HK-2 (cell line): Measurements from ENCODE around the gene SPAG16.

Source experiments
- DNase-seq: peaks from one replicate; pipeline ENCODE4 v3.0.0-alpha.2; 2018; ENCODE audit not compliant: unreplicated experiment

The SPAG16 gene

DNA sequence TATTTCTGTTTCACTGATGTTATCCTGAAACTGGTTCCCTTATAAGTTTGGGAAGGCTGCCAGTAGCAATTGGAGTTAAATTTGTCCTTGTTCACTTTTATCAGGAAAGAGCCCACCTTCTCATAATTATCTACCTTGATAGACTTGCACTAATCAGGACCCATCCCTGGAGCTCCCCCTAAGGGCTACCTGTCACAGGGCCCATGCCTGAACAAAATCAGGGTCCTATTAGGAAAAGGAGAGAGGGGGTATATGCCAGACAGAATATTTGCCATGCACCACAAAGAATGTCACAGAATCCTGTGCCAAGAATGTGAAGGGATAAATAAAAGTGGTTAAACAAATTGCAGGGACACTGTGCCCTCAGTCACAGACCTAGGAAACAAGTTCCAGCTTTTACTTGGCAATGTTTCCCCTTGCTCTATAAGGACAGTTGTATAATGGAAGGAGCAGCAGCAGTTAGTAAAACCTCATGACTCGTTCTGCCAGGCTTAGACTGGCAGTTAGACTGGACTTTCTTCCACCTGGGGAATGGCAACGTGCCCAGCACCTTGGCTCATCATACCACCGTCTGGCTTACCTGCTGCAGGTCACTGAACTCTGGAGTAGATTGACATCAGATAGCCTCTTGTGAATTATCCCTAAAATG is 1094.3 kb downstream of the SPAG16 start:
- DNase-seq: no peak

- no peak for DNase-seq
Observed at GRCh38 chr2:214379227-214379626, 1095.0 kb downstream of the SPAG16 start.

- DNase-seq: no peak
Observed at GRCh38 chr2:214380681-214381080, 1096.4 kb downstream of the SPAG16 start.

- DNase-seq: no peak
Observed at GRCh38 chr2:214382229-214382628, 1098.0 kb downstream of the SPAG16 start.

GRCh38 chr2:214386720-214387119 is 1102.5 kb downstream of the SPAG16 start:
- no peak for DNase-seq

DNA sequence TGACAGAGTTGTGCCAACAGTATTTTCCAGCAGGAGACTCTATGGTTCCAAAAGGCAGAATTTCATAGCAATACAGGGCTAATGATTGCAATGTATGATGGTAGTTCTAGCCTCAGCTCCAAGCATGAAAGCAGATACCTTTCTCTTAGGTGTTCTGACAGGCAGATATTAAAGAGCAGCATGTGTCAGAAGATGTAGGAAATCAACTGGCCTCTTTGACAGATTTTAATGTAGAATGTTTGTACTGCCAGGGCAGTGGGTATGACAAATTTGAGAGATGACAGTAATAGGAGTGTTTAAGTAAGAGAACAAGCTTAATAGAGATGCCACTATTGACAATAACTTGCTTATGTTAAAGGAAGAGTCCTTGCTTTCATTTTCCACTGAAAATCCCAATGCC is 1105.1 kb downstream of the SPAG16 start:
- DNase-seq: no peak

DNA sequence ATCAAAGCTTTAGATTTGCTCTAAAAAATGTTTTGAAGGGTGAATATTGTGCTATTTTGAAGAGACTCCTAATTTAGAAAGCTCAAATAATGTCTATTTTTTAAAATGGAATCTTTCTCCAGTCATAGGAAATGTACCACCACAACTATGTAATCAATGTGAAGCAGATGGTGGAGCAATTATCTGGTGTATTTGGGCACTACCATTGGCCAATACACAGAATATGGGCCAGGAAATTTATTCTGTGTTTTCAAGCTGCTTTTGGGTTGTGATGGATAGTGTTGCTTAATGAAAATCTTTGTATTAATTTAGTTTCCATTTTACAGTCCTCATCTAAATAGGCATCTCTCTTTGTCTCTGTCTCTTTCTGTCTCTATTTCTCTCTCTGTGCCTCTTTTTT is 1109.5 kb downstream of the SPAG16 start:
- no peak for DNase-seq

- DNase-seq: no peak
Observed at GRCh38 chr2:214395040-214395439, 1110.8 kb downstream of the SPAG16 start.

DNA sequence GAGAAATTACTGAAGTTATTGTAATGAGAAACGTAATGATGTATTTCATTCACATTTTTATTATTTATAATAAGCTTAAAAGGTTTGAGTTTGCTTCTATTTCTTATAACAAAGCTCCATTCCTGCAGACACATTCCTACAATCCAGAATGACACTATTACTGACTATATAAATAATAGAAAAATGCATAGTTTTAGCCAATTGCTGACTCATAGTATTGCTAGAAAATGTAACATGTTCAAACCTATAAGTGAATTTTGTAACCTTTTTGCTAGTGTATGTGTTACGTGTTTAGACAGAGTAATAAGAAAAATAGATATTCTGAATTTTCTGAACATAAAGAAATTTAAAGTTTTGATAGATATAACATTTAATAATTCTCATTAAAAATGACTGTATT is 1117.3 kb downstream of the SPAG16 start:
- no peak for DNase-seq

DNA sequence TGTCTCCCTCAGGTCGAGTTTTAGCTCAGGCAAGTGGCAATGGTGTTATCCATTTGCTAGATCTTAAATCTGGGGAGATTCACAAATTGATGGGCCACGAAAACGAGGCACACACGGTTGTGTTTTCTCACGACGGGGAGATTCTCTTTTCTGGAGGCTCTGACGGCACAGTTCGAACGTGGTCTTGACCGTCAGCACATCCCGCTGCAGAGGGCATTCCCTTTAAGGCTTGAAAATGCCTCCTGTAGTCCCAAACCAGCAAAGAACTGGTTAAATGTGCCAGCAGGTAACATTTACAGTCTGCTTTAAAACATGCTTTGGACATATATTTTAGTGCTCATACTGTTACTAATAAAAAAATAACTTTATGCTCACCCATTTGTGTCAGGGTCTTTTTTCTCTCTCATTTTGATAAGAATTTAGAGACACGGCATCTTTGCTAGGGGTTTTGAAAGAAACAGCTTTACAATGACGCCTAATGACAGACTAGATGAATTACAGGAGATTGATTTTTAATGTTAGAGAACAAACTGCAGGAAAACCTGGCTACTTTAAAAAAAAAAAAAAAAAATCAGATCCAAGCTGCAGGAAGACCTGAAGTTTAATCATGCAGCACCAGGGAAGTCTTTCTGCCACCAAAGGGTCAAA is 1126.0 kb downstream of the SPAG16 start:
- no peak for DNase-seq

- peak; percentile 82 for DNase-seq
Observed at GRCh38 chr2:214410918-214411554, 1126.8 kb downstream of the SPAG16 start, which contains the start of gene VWC2L. Gene VWC2L, plus strand, starts transcription at chr2:214411054. Its CDS starts 3,140 bp downstream, at chr2:214414194.

GRCh38 chr2:214412679-214413078 is 1128.4 kb downstream of the SPAG16 start:
- DNase-seq: no peak

DNA sequence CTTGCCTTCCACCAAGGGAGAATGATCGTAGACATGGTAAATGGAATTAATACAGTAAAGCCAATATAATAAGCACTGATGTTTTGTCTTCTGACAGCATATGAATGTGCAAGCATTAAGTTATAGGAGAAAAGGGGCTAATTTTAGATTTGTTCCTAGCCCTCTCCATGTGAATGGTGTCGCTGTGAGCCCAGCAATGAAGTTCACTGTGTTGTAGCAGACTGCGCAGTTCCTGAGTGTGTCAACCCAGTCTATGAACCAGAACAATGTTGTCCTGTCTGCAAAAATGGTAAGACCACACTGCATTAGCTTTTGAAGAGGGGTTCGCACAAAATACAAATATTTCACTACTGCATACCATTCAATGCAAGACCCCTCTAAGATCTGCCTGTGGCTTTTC is 1152.2 kb downstream of the SPAG16 start:
- no peak for DNase-seq

- no peak for DNase-seq
Observed at GRCh38 chr2:214450118-214450894, 1166.0 kb downstream of the SPAG16 start.

DNA sequence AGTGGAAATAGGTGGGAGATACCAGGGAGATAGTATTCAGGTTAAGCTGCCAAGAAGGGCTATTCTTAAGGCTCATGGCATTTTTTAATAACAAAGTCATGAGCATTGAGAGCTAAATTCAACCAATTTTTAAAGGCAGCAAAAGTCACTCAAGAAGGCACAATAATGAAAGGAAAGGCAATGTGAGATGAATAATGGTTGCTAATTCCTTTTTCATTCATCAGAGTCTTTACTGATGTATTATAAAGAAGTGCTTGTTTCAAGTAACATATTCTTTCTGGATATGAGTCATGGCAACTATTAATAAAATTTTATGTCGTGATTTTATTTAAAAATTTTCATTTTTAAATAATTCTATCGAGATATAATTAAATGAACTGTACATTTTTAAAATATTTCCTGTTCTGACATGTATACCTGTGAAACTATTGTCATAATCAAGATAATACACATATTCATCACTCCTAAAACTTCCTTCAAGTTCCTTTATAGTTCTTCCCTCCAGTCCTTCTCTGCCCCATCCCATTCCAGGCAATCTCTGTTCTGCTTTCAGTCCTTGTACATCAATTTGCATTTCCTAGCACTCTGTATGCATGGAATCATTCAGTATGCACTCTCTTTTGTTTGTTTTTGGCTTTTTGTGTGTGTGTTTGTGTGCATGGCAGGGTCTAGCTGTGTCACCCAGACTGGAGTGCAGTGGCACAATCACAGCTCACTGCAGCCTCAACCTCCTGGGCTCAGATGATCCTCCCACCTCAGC is 1167.4 kb downstream of the SPAG16 start:
- DNase-seq: no peak
